ENCODE results near the gene OR1M1. TPM values are rescaled to one million over a fixed set of nuclear protein-coding genes. Genes with fewer than 3 reads are reported as not detected.

Gene OR1M1
- total and polyA plus RNA-seq, 9 of the 15 experiments (the other 6 are each of a cell fraction or from before 2014, with no cell fraction given), result not detected

- no peak for TF ChIP-seq CUX1 (CRISPR knock-in tag; IDR thresholded peaks at IDR 0.05)
- peak; percentile 80 for TF ChIP-seq SAP30 (IDR thresholded peaks at IDR 0.05; ENCODE audit: borderline replicate concordance, insufficient read depth, low read depth, low read length, poor library complexity, severe bottlenecking)
- TF ChIP-seq EP400 (IDR thresholded peaks at IDR 0.05), result peak; percentile 95
- TF ChIP-seq HNRNPH1 (optimal IDR thresholded peaks at IDR 0.05; ENCODE audit: low read depth, low read length), result no peak
- TF ChIP-seq ESRRA (IDR thresholded peaks at IDR 0.05; ENCODE audit: borderline replicate concordance, low read depth), result peak; percentile 49; the same call in 1 of the 2 replicates
- peak; percentile 82 for TF ChIP-seq SPI1 (IDR thresholded peaks at IDR 0.05; ENCODE audit: borderline replicate concordance, low read depth, low read length)
- TF ChIP-seq ZNF232 (CRISPR knock-in tag; IDR thresholded peaks at IDR 0.05), result no peak
- no peak for TF ChIP-seq ZNF217 (CRISPR knock-in tag; IDR thresholded peaks at IDR 0.05)
- peak; percentile 76 for TF ChIP-seq ZFX (CRISPR knock-in tag; IDR thresholded peaks at IDR 0.05)
- TF ChIP-seq POLR2A (conservative IDR thresholded peaks at IDR 0.05), result peak; percentile 95
- TF ChIP-seq ZNF121 (CRISPR knock-in tag; conservative IDR thresholded peaks at IDR 0.05), result no peak
- peak; percentile 41 for TF ChIP-seq BRD9 (IDR thresholded peaks at IDR 0.05; ENCODE audit: low read depth, partially characterized antibody)
- no peak for TF ChIP-seq NR1H2 (CRISPR knock-in tag; IDR thresholded peaks at IDR 0.05)
- peak; percentile 82 for TF ChIP-seq CXXC5 (CRISPR knock-in tag; IDR thresholded peaks at IDR 0.05)
- no peak for TF ChIP-seq RFX7 (CRISPR knock-in tag; IDR thresholded peaks at IDR 0.05)
- no peak for TF ChIP-seq ZNF23 (CRISPR knock-in tag; IDR thresholded peaks at IDR 0.05)
- no peak for TF ChIP-seq EHMT2 (IDR thresholded peaks at IDR 0.05)
- TF ChIP-seq, protein P1, sequence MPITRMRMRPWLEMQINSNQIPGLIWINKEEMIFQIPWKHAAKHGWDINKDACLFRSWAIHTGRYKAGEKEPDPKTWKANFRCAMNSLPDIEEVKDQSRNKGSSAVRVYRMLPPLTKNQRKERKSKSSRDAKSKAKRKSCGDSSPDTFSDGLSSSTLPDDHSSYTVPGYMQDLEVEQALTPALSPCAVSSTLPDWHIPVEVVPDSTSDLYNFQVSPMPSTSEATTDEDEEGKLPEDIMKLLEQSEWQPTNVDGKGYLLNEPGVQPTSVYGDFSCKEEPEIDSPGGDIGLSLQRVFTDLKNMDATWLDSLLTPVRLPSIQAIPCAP (CRISPR knock-in tag; IDR thresholded peaks at IDR 0.05; ENCODE audit: borderline replicate concordance), result no peak
- TF ChIP-seq PHTF2 (CRISPR knock-in tag; IDR thresholded peaks at IDR 0.05), result no peak
- TF ChIP-seq TAF7 (tag; IDR thresholded peaks at IDR 0.05), result peak; percentile 92
Observed at GRCh38 chr19:9140159-9140874, 53.5 kb downstream of the OR1M1 start, which contains the start of gene ZNF317 (continued).

Measured in K562 (cell line).